Anterior cingulate cortex (tissue), 58 donors: ENCODE results near the gene CPNE2.

Experiments
- DNase-seq, 58 donors: peaks; one replicate each; lab custom pipeline; 2025; lab: John Stamatoyannopoulos, UW

Gene CPNE2

GRCh38 chr16:57157533-57157932 is 65.2 kb downstream of the CPNE2 start:
- DNase-seq, result no peak

GRCh38 chr16:57159447-57159846 is 67.1 kb downstream of the CPNE2 start:
- no peak for DNase-seq

- no peak for DNase-seq
Measured at GRCh38 chr16:57163842-57164241, 71.5 kb downstream of the CPNE2 start.

GRCh38 chr16:57165483-57165882 is 73.1 kb downstream of the CPNE2 start:
- DNase-seq, result no peak

- peak in 1 of 58 donors; percentile 32 for DNase-seq
Measured at GRCh38 chr16:57165938-57166337, 73.6 kb downstream of the CPNE2 start.

GRCh38 chr16:57166451-57166850 is 74.1 kb downstream of the CPNE2 start:
- no peak for DNase-seq

GRCh38 chr16:57166951-57167350 is 74.6 kb downstream of the CPNE2 start:
- no peak for DNase-seq

- DNase-seq, result no peak
Measured at GRCh38 chr16:57167538-57167937, 75.2 kb downstream of the CPNE2 start.

- DNase-seq, result peak in 5 of 58 donors; percentile 30 to 74 (median 42)
Measured at GRCh38 chr16:57167953-57168352, 75.6 kb downstream of the CPNE2 start.

GRCh38 chr16:57169327-57169726 is 76.9 kb downstream of the CPNE2 start:
- peak in 1 of 58 donors; percentile 64 for DNase-seq

- DNase-seq, result no peak
Measured at GRCh38 chr16:57172721-57173290, 80.4 kb downstream of the CPNE2 start.

GRCh38 chr16:57175896-57176295 is 83.5 kb downstream of the CPNE2 start:
- peak in 1 of 58 donors; percentile 19 for DNase-seq

- DNase-seq, result no peak
Measured at GRCh38 chr16:57178196-57178595, 85.8 kb downstream of the CPNE2 start.

- DNase-seq, result no peak
Measured at GRCh38 chr16:57178793-57179212, 86.4 kb downstream of the CPNE2 start.

- no peak for DNase-seq
Measured at GRCh38 chr16:57179215-57179828, 86.9 kb downstream of the CPNE2 start.

- DNase-seq, result no peak
Measured at GRCh38 chr16:57184113-57184512, 91.7 kb downstream of the CPNE2 start.

- DNase-seq, result peak in 7 of 58 donors; percentile 18 to 65 (median 41)
Measured at GRCh38 chr16:57184887-57185445, 92.6 kb downstream of the CPNE2 start.

- DNase-seq, result peak in 33 of 58 donors; percentile 23 to 79 (median 61)
Measured at GRCh38 chr16:57185446-57185944, 93.1 kb downstream of the CPNE2 start.

GRCh38 chr16:57185945-57186871 is 93.8 kb downstream of the CPNE2 start, which contains the start of the genes PSME3IP1 and RSPRY1:
PSME3IP1 (minus strand) TSS chr16:57186039; CDS start chr16:57173854, 12,185 bp downstream.
RSPRY1 (plus strand) TSS chr16:57186329; CDS start chr16:57204659, 18,330 bp downstream.
- peak; percentile 95 to 100 (median 99) for DNase-seq
